GM12878 (cell line): ENCODE data around the gene TBC1D10A. TPM values are rescaled to one million over a fixed set of nuclear protein-coding genes. Genes with fewer than 3 reads are reported as not detected.

Source experiments
- ATAC-seq: fragments of 200-7000 bp; cut with Tn5 transposase; 3 replicates; pipeline ENCODE4 v1.9.1; 2020; ENCODE audit warnings: mild to moderate bottlenecking, moderate library complexity
- BruUV-seq: library from RNA; stranded (reverse); fragments of 400-500 nt; replicated peaks from 2 replicates; lab custom pipeline; 2021; lab: Mats Ljungman, UMichigan
- CTCF ChIA-PET: fragments of 300-600 bp; sonication (Branson Sonifier 250); formaldehyde crosslinking; extraction: SDS; loops from one replicate; lab custom pipeline; 2021; ENCODE audit warnings: inconsistent platforms; lab: Yijun Ruan, JAX
- POLR2A ChIA-PET: fragments of 350-600 bp; formaldehyde crosslinking; extraction: SDS; loops from one replicate; lab custom pipeline; 2021; ENCODE audit warnings: inconsistent platforms; lab: Charles Lee
- RAD21 ChIA-PET: fragments of 300-600 bp; sonication (Branson Sonifier 250); formaldehyde crosslinking; loops from one replicate; lab custom pipeline; 2023; ENCODE audit warnings: antibody characterized with exemption; ENCODE audit not compliant: unreplicated experiment; lab: Charles Lee
- SMC1A ChIA-PET: fragments of 300-600 bp; sonication (Branson Sonifier 250); formaldehyde crosslinking; loops from one replicate; lab custom pipeline; 2023; ENCODE audit not compliant: unreplicated experiment, uncharacterized antibody; lab: Charles Lee
- DNase-seq: peaks from one replicate; pipeline ENCODE4 v3.0.0-alpha.2; 2011; ENCODE audit warnings: low read depth, low spot score
- FAIRE-seq: peaks from 3 replicates; lab custom pipeline; 2011; peaks lifted over from hg19 to GRCh38; lab: Jason Lieb, UNC
- H2AFZ ChIP-seq: 2 replicates; pipeline ENCODE4 v1.6.0; 2011; ENCODE audit warnings: low read depth, low read length, control low read depth; ENCODE audit not compliant: control insufficient read depth
- H3K27ac ChIP-seq: 2 replicates; pipeline ENCODE4 v1.5.1; 2011; ENCODE audit warnings: control low read depth; ENCODE audit not compliant: control insufficient read depth, insufficient read depth
- H3K27me3 ChIP-seq, 2 experiments: replicated peaks in 1 of 2; 2 replicates each; pipeline versions ENCODE4 v1.6.0 to v1.6.1; 2011; ENCODE audit warnings: low read length in 1 of 2; ENCODE audit not compliant: control insufficient read depth in 2 of 2, insufficient read depth in 2 of 2
- H3K36me3 ChIP-seq, 2 experiments: 2 replicates each; pipeline ENCODE4 v1.5.1; 2011; ENCODE audit warnings: low read length in 1 of 2; ENCODE audit not compliant: control insufficient read depth in 2 of 2, insufficient read depth in 2 of 2
- H3K4me1 ChIP-seq: 2 replicates; pipeline ENCODE4 v1.6.1; 2011; ENCODE audit warnings: mild to moderate bottlenecking, low read length, moderate library complexity, mixed read lengths; ENCODE audit not compliant: control insufficient read depth, insufficient read depth
- H3K4me2 ChIP-seq: 2 replicates; pipeline ENCODE4 v1.6.0; 2011; ENCODE audit warnings: control low read depth; ENCODE audit not compliant: control insufficient read depth, insufficient read depth
- H3K4me3 ChIP-seq: fragments of 200-600 bp; sonication (generic); 2 replicates; pipeline ENCODE4 v1.5.1; 2016
- H3K79me2 ChIP-seq: 2 replicates; pipeline ENCODE4 v1.6.0; 2011; ENCODE audit warnings: low read length; ENCODE audit not compliant: control insufficient read depth, insufficient read depth
- H3K9ac ChIP-seq: 2 replicates; pipeline ENCODE4 v1.8.0; 2011; ENCODE audit warnings: low read length, control low read depth, mixed read lengths; ENCODE audit not compliant: control insufficient read depth, insufficient read depth
- H3K9me3 ChIP-seq: replicated peaks from 3 replicates; pipeline ENCODE4 v1.5.1; 2011; ENCODE audit warnings: mild to moderate bottlenecking, low read length; ENCODE audit not compliant: control insufficient read depth, insufficient read depth
- H4K20me1 ChIP-seq: 2 replicates; pipeline ENCODE4 v1.6.0; 2011; ENCODE audit not compliant: control insufficient read depth, insufficient read depth
- BMI1 ChIP-seq: fragments of 450-650 bp; IDR thresholded peaks from 2 replicates; pipeline ENCODE4 v1.6.1; 2016; ENCODE audit warnings: mild to moderate bottlenecking, moderate library complexity, borderline replicate concordance
- NFIC ChIP-seq: IDR thresholded peaks from 2 replicates; pipeline ENCODE4 v1.6.1; 2012; ENCODE audit warnings: low read depth, mild to moderate bottlenecking, inconsistent platforms, low read length, moderate library complexity
- PKNOX1 ChIP-seq: fragments of 450-650 bp; IDR thresholded peaks from 2 replicates; pipeline ENCODE4 v1.6.1; 2016; ENCODE audit warnings: mild to moderate bottlenecking
- POLR2AphosphoS5 ChIP-seq: IDR thresholded peaks from 2 replicates; pipeline ENCODE4 v1.6.1; 2011; ENCODE audit warnings: mild to moderate bottlenecking, low read length, inconsistent platforms
- TBL1XR1 ChIP-seq: IDR thresholded peaks from 2 replicates; pipeline ENCODE4 v1.6.1; 2012; ENCODE audit warnings: low read depth, low read length, improper control_type of control experiment
- YBX1 ChIP-seq: fragments of 450-650 bp; IDR thresholded peaks from 2 replicates; pipeline ENCODE4 v1.6.1; 2016; ENCODE audit warnings: antibody characterized with exemption
- WGBS: methylation state at CpG from one replicate; pipeline ENCODE4 v1.1.6; 2016; ENCODE audit warnings: low lambda C conversion rate; ENCODE audit not compliant: insufficient replicate concordance, insufficient coverage; ENCODE audit errors: missing lambda C conversion rate; 5-methylcytosine and 5-hydroxymethylcytosine counted together
- in situ Hi-C: fragments of 300-500 bp; cut with MboI; formaldehyde crosslinking; loops from 9 replicates; pipeline ENCODE4 v1.14.3; 2018; ENCODE audit warnings: mixed read lengths
- intact Hi-C: fragments of 100-400 bp; cut with micrococcal nuclease; formaldehyde crosslinking; loops from one replicate; pipeline ENCODE4 v1.14.2; 2022; ENCODE audit not compliant: unreplicated experiment
- polyA plus RNA-seq, 11 experiments: library from polyadenylated mRNA; depleted of rRNA in 4 of 11; unstranded in 6 of 11; stranded (reverse) in 5 of 11; fragments of >200 nt; fragmentation: Nextera tagmentation in 4 of 11; fragmentation: Illumina TruSeq in 1 of 11; extraction: Ambion mirVana in 4 of 11; extraction: Trizol in 1 of 11; gene quantifications; 1 replicate in 1 of 11; 2 replicates in 10 of 11; pipeline versions ENCODE4 v1.2.1 to v1.2.3, GENCODE V29; 2011 to 2016; ENCODE audit warnings: inconsistent platforms in 2 of 11, missing spikeins in 2 of 11, low read depth in 1 of 11
- total RNA-seq, 4 experiments: library from RNA; depleted of rRNA in 3 of 4; stranded (reverse); fragments of >200 nt in 3 of 4; fragmentation: Illumina TruSeq in 1 of 4; extraction: Trizol in 1 of 4; gene quantifications; 2 replicates each; pipeline versions ENCODE4 v1.2.1 to v1.2.3, GENCODE V29; 2013 to 2021

TBC1D10A gene
- total and polyA plus RNA-seq, 10 of the 15 experiments (the other 5 are each of a cell fraction or from before 2014, with no cell fraction given) = 0.27 to 25.7 (median 15.3) TPM

GRCh38 chr22:30332994-30333706 is 6.4 kb upstream of the TBC1D10A start:
- DNase-seq = no peak
- no peaks in the 10 kb centered on the region for H3K9me3 ChIP-seq
- TF ChIP-seq NFIC = no peak
- TF ChIP-seq PKNOX1 = peak; percentile 54; the same call in 1 of the 2 replicates
- TF ChIP-seq, all 136 proteins: peak for 1
- FAIRE-seq (no peak), ATAC-seq (no peak)
- Histone ChIP-seq H3K36me3 (peaks cover 40 to 57% of the 10 kb centered on the region in 2 experiments), H3K4me3 (no peak overlapping the region), H3K79me2 (no peaks in the 10 kb centered on the region), H3K4me2 (no peak overlapping the region), H3K27ac (no peak overlapping the region), H4K20me1 (no peaks in the 10 kb centered on the region), H3K9ac (no peak overlapping the region), H3K4me1 (no peaks in the 10 kb centered on the region), H2AFZ (no peak overlapping the region), H3K27me3 (no peaks in the 10 kb centered on the region)
- CTCF ChIA-PET = interaction anchor here (1.0 to 11.2 kb wide), 2 partner anchors 41 to 44 kb away, joined by 3 to 125 read pairs; partner anchors contain the start of gene CASTOR1
- in situ Hi-C loops = no loop called here
- no TSS peak for BruUV-seq
- intact Hi-C loops = no loop called here
- SMC1A ChIA-PET = interaction anchor here (0.7 to 0.8 kb wide), 2 partner anchors 10 to 15 kb away, joined by 3 to 4 read pairs; no protein-coding TSS in a partner anchor
- POLR2A ChIA-PET = interaction anchor here (0.7 kb wide), 1 partner anchor 45 kb away, joined by 3 read pairs; no protein-coding TSS in a partner anchor
- WGBS = 40% methylated on average over 2 of the region's 2 CpGs
- RAD21 ChIA-PET = no interaction called here

- Histone ChIP-seq H3K36me3 (peaks cover 36 to 57% of the 10 kb centered on the region in 2 experiments), H3K9ac (no peak overlapping the region)
These were observed 5.8 kb upstream of the TBC1D10A start for GRCh38 chr22:30332551-30332950.

More at GRCh38 chr22:30332551-30332950, 5.8 kb upstream of the TBC1D10A start:
- 86% methylated on average over 5 of the region's 5 CpGs for WGBS
- Histone ChIP-seq H3K9me3 (no peaks in the 10 kb centered on the region), H3K4me3 (no peak overlapping the region), H3K27ac (no peak overlapping the region), H3K79me2 (no peaks in the 10 kb centered on the region), H4K20me1 (no peaks in the 10 kb centered on the region), H3K4me1 (no peaks in the 10 kb centered on the region), H3K27me3 (no peaks in the 10 kb centered on the region), H3K4me2 (no peak overlapping the region), H2AFZ (no peak overlapping the region)
- no peak for DNase-seq
- ChIA-PET CTCF (interaction anchor here (1.0 to 11.2 kb wide), 2 partner anchors 41 to 43 kb away, joined by 3 to 125 read pairs; partner anchors contain the start of gene CASTOR1), SMC1A (interaction anchor here (0.7 kb wide), 1 partner anchor 15 kb away, joined by 3 read pairs; no protein-coding TSS in a partner anchor), RAD21 (no interaction called here), POLR2A (interaction anchor here (0.7 to 1.0 kb wide), 3 partner anchors 20 to 44 kb away, joined by 3 to 4 read pairs (median 3); no protein-coding TSS in a partner anchor)
- in situ Hi-C loops (no loop called here), intact Hi-C loops (no loop called here)
- no peak for FAIRE-seq
- ATAC-seq = no peak
- BruUV-seq = no TSS peak
- TF ChIP-seq BMI1 (no peak), YBX1 (no peak), POLR2AphosphoS5 (0 out of 2 replicates have a peak, but pooled peaks have one; percentile 20), TBL1XR1 (no peak)
